Astrocyte of the cerebellum (primary cell): Measurements from ENCODE around the gene DNAJC9.

Experiments used
- DNase-seq: peaks from one replicate; pipeline ENCODE4 v3.0.0-alpha.2; 2011; ENCODE audit warnings: low read depth
- H3K4me3 ChIP-seq: 2 replicates; pipeline ENCODE4 v1.5.1; 2011; ENCODE audit warnings: mild to moderate bottlenecking, low read depth, low read length, moderate library complexity
- CTCF ChIP-seq: IDR thresholded peaks from 2 replicates; pipeline ENCODE4 v1.5.1; 2012; ENCODE audit warnings: low read length, low read depth, moderate library complexity, mild to moderate bottlenecking; ENCODE audit errors: missing control alignments
- in situ Hi-C: cut with HindIII; loops from 2 replicates; pipeline ENCODE4 v1.10.0; 2017; ENCODE audit warnings: low sequenced_read_pairs

Gene DNAJC9

GRCh38 chr10:73215749-73216148 lies 31.3 kb downstream of the DNAJC9 start:
- no peak for TF ChIP-seq CTCF
- in situ Hi-C loops = no loop called here

GRCh38 chr10:73211106-73211811 lies 35.8 kb downstream of the DNAJC9 start:
- no peak for TF ChIP-seq CTCF
- in situ Hi-C loops = no loop called here
- no peak overlapping the region for H3K4me3 ChIP-seq
- no peak for DNase-seq

More at GRCh38 chr10:73215749-73216148, 31.3 kb downstream of the DNAJC9 start:
- no peak overlapping the region for H3K4me3 ChIP-seq
- no peak for DNase-seq

GRCh38 chr10:73210395-73211105 lies 36.5 kb downstream of the DNAJC9 start:
- in situ Hi-C loops = no loop called here
- no peak overlapping the region for H3K4me3 ChIP-seq
- no peak for TF ChIP-seq CTCF
- DNase-seq = no peak

GRCh38 chr10:73209705-73210104 lies 37.4 kb downstream of the DNAJC9 start:
- H3K4me3 ChIP-seq = no peak overlapping the region
- DNase-seq = peak; percentile 13
- in situ Hi-C loops = no loop called here
- no peak for TF ChIP-seq CTCF

GRCh38 chr10:73207883-73208282 lies 39.2 kb downstream of the DNAJC9 start:
- in situ Hi-C loops = no loop called here
- no peak overlapping the region for H3K4me3 ChIP-seq
- no peak for TF ChIP-seq CTCF
- no peak for DNase-seq

GRCh38 chr10:73206385-73206784 lies 40.7 kb downstream of the DNAJC9 start:
- no peak overlapping the region for H3K4me3 ChIP-seq
- in situ Hi-C loops = no loop called here
- TF ChIP-seq CTCF = no peak
- no peak for DNase-seq
